PC-9 (cell line): ENCODE data around the gene ANAPC10. TPM values are rescaled to one million over a fixed set of nuclear protein-coding genes. Genes with fewer than 3 reads are reported as not detected.
A peak's percentile ranks its signal among the peaks of the same experiment; 100 is the strongest.

Source experiments
- BruUV-seq: library from RNA; stranded (reverse); fragments of 400-500 nt; replicated peaks from 2 replicates; lab custom pipeline; 2021; lab: Mats Ljungman, UMichigan
- CTCF ChIA-PET: fragments of 300-600 bp; sonication (Branson Sonifier 250); formaldehyde crosslinking; loops from one replicate; lab custom pipeline; 2022; ENCODE audit warnings: antibody characterized with exemption; lab: Charles Lee
- POLR2A ChIA-PET: fragments of 300-600 bp; sonication (Branson Sonifier 250); formaldehyde crosslinking; loops from one replicate; lab custom pipeline; 2022; ENCODE audit warnings: antibody characterized with exemption; ENCODE audit not compliant: unreplicated experiment; lab: Charles Lee
- DNase-seq, 2 experiments: peaks; one replicate each; pipeline versions ENCODE4 v3.0.0 to v3.0.0-alpha.2; 2015 to 2022; ENCODE audit warnings: mixed read lengths in 1 of 2
- H2AFZ ChIP-seq: fragments of 200-600 bp; sonication (generic); 2 replicates; pipeline ENCODE4 v1.8.1; 2017; ENCODE audit warnings: antibody characterized with exemption
- H3F3A ChIP-seq: fragments of 200-600 bp; sonication (generic); 2 replicates; pipeline ENCODE4 v1.8.1; 2017; ENCODE audit warnings: antibody characterized with exemption, mild to moderate bottlenecking, low read depth; ENCODE audit not compliant: insufficient read depth
- H3K27ac ChIP-seq: fragments of 200-600 bp; sonication (generic); 2 replicates; pipeline ENCODE4 v1.6.1; 2016; ENCODE audit warnings: mixed run types
- H3K27me3 ChIP-seq: fragments of 200-600 bp; sonication (generic); 2 replicates; pipeline ENCODE4 v1.6.1; 2016; ENCODE audit warnings: low read depth, mixed run types; ENCODE audit not compliant: insufficient read depth
- H3K36me3 ChIP-seq: fragments of 200-600 bp; sonication (generic); 2 replicates; pipeline ENCODE4 v1.6.1; 2016; ENCODE audit warnings: low read depth, mixed run types
- H3K4me1 ChIP-seq: fragments of 200-600 bp; sonication (generic); replicated peaks from 2 replicates; pipeline ENCODE4 v1.6.1; 2016; ENCODE audit warnings: mixed run types; ENCODE audit not compliant: insufficient read depth
- H3K4me2 ChIP-seq: fragments of 200-600 bp; sonication (generic); 2 replicates; pipeline ENCODE4 v1.6.1; 2017; ENCODE audit warnings: mixed run types
- H3K4me3 ChIP-seq: fragments of 200-600 bp; sonication (generic); 2 replicates; pipeline ENCODE4 v1.6.1; 2016; ENCODE audit warnings: mixed run types
- H3K79me2 ChIP-seq: fragments of 200-600 bp; sonication (generic); 2 replicates; pipeline ENCODE4 v1.6.1; 2017; ENCODE audit warnings: low read depth, mixed run types
- H3K9me2 ChIP-seq: fragments of 200-600 bp; sonication (generic); 2 replicates; pipeline ENCODE4 v1.8.1; 2017; ENCODE audit warnings: mild to moderate bottlenecking; ENCODE audit not compliant: insufficient read depth
- H3K9me3 ChIP-seq: fragments of 200-600 bp; sonication (generic); 2 replicates; pipeline ENCODE4 v1.8.1; 2016; ENCODE audit warnings: low read depth; ENCODE audit not compliant: insufficient read depth
- H4K20me1 ChIP-seq: fragments of 200-600 bp; sonication (generic); 2 replicates; pipeline ENCODE4 v1.8.1; 2017; ENCODE audit not compliant: insufficient read depth
- CTCF ChIP-seq: fragments of 200-600 bp; sonication (generic); conservative IDR thresholded peaks from 2 replicates; pipeline ENCODE4 v1.6.1; 2017; ENCODE audit warnings: mixed run types, antibody characterized with exemption, mild to moderate bottlenecking, moderate library complexity
- EZH2 ChIP-seq: fragments of 200-600 bp; sonication (generic); IDR thresholded peaks from 2 replicates; pipeline ENCODE4 v1.8.0; 2017; ENCODE audit warnings: antibody characterized with exemption, low read depth
- intact Hi-C: fragments of 100-400 bp; cut with micrococcal nuclease; formaldehyde crosslinking; loops from one replicate; pipeline ENCODE4 v1.10.0; 2022; ENCODE audit not compliant: unreplicated experiment
- total RNA-seq: library from RNA; stranded (reverse); gene quantifications from 2 replicates; pipeline ENCODE4 v1.2.3, GENCODE V29; 2021

ANAPC10 gene
- total RNA-seq, 1 experiment from 2014 or later = 20.2 TPM

GRCh38 chr4:145099653-145100052, 1.7 kb upstream of the ANAPC10 start:
- H2AFZ ChIP-seq = no peak overlapping the region
- H3K79me2 ChIP-seq = peaks cover 82% of the 10 kb centered on the region
- TF ChIP-seq CTCF = no peak
- TF ChIP-seq EZH2 = no peak
- H3K9me2 ChIP-seq = no peaks in the 10 kb centered on the region
- intact Hi-C loops = loop anchor here (5.0 to 10.0 kb wide), 2 partner anchors 55 to 518 kb away; partner anchors contain the start of gene MMAA
- H3K4me1 ChIP-seq = peaks cover 20% of the 10 kb centered on the region
- H4K20me1 ChIP-seq = peaks cover 30% of the 10 kb centered on the region
- no peak for DNase-seq
- H3K4me2 ChIP-seq = peak overlapping the region; percentile 87
- H3K4me3 ChIP-seq = peak overlapping the region; percentile 78; the same call in 1 of the 2 replicates
- ChIA-PET CTCF (no interaction called here), POLR2A (interaction anchor here (0.6 kb wide), 1 partner anchor 8 kb away, joined by 3 read pairs; no protein-coding TSS in a partner anchor)
- H3F3A ChIP-seq = peaks cover 7% of the 10 kb centered on the region; the same call in 1 of the 2 replicates
- H3K27ac ChIP-seq = no peak overlapping the region
- no TSS peak for BruUV-seq
- 0 out of 2 replicates have a peak, but pooled peaks cover 27% of the 10 kb centered on the region for H3K36me3 ChIP-seq
- H3K9me3 ChIP-seq = no peaks in the 10 kb centered on the region
- no peaks in the 10 kb centered on the region for H3K27me3 ChIP-seq

- POLR2A ChIA-PET = interaction anchor here (0.6 kb wide), 2 partner anchors 453 to 795 kb away, joined by 3 to 6 read pairs; no protein-coding TSS in a partner anchor
- intact Hi-C loops = loop anchor here (5.0 kb wide), 1 partner anchor 519 kb away; the partner anchor contains the start of gene MMAA
- Histone ChIP-seq H2AFZ (peak overlapping the region; percentile 94), H3K79me2 (peaks cover 86% of the 10 kb centered on the region), H4K20me1 (peaks cover 25% of the 10 kb centered on the region), H3F3A (peaks cover 7% of the 10 kb centered on the region; the same call in 1 of the 2 replicates), H3K4me3 (peak overlapping the region; percentile 78), H3K9me2 (no peaks in the 10 kb centered on the region), H3K4me2 (peak overlapping the region; percentile 87), H3K9me3 (no peaks in the 10 kb centered on the region), H3K27me3 (no peaks in the 10 kb centered on the region), H3K36me3 (0 out of 2 replicates have a peak, but pooled peaks cover 31% of the 10 kb centered on the region), H3K4me1 (peaks cover 20% of the 10 kb centered on the region), H3K27ac (peak overlapping the region; percentile 82)
- BruUV-seq = no TSS peak
- DNase-seq = peak in 1 of 2 experiments; percentile 55
- CTCF ChIA-PET = interaction anchor here (0.6 kb wide), 1 partner anchor 84 kb away, joined by 5 read pairs; no protein-coding TSS in a partner anchor
- TF ChIP-seq CTCF (no peak), EZH2 (no peak)
Measured at GRCh38 chr4:145098675-145099037, 660 bp upstream of the ANAPC10 start.

- Histone ChIP-seq H3K4me1 (peaks cover 20% of the 10 kb centered on the region), H3K4me2 (peak overlapping the region; percentile 87), H3K36me3 (0 out of 2 replicates have a peak, but pooled peaks cover 25% of the 10 kb centered on the region), H3K9me2 (no peaks in the 10 kb centered on the region), H3K79me2 (peaks cover 74% of the 10 kb centered on the region), H3K27me3 (no peaks in the 10 kb centered on the region), H3K9me3 (no peaks in the 10 kb centered on the region), H3F3A (peaks cover 7% of the 10 kb centered on the region; the same call in 1 of the 2 replicates), H3K4me3 (peak overlapping the region; percentile 78), H3K27ac (peak overlapping the region; percentile 82), H4K20me1 (peaks cover 14% of the 10 kb centered on the region), H2AFZ (peak overlapping the region; percentile 94)
- POLR2A ChIA-PET = interaction anchor here (0.5 to 0.7 kb wide), 5 partner anchors 82 to 1549 kb away, joined by 3 to 8 read pairs (median 4); no protein-coding TSS in a partner anchor
- intact Hi-C loops = loop anchor here (5.0 kb wide), 1 partner anchor 520 kb away; the partner anchor contains the start of gene MMAA
- BruUV-seq = TSS peak; percentile 56
- no peak for DNase-seq
- TF ChIP-seq CTCF (no peak), EZH2 (no peak)
- CTCF ChIA-PET = no interaction called here
Measured at GRCh38 chr4:145097331-145097820, 620 bp downstream of the ANAPC10 start.
